ENCODE results near the gene CPA1. TPM values are rescaled to one million over a fixed set of nuclear protein-coding genes. Genes with fewer than 3 reads are reported as not detected.

Gene CPA1
- total RNA-seq, 1 experiment from 2014 or later: 7.9 TPM

DNA sequence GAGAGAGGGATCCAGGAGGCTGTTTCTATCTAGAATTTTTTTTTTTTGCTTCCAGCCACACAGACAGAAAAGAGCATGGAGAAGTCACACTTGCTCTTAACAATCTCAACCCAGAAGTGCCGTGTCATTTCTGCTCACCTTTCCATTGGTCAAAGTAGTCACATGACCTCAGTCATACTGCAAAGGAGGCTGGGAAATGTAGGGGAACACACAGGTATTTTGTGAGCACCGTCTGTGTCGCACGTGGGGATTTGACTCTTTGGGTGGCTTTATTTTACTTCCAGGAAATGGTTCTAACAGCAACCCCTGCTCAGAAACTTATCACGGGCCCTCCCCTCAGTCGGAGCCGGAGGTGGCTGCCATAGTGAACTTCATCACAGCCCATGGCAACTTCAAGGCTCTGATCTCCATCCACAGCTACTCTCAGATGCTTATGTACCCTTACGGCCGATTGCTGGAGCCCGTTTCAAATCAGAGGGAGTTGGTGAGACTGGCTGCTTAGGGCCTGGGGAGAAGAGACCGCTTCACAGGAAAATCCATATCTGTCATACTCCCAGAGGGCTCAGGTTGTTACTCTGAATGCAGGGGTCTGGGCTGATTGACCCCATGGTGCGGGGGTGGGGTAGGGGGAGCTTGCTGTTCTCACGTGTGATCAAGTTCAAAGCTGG is 13.1 kb upstream of the CPA1 start:
- ChIA-PET CTCF (interaction anchor here (2.1 kb wide), 1 partner anchor 14 kb away, joined by 9 read pairs; the partner anchor contains the start of gene CPA1), POLR2A (interaction anchor here (1.2 kb wide), 1 partner anchor 98 kb away, joined by 3 read pairs; no protein-coding TSS in a partner anchor)
- Mint-ChIP-seq H3K4me3 (no peak overlapping the region), H3K27ac (no peak overlapping the region), H3K4me1 (peaks cover 21% of the 10 kb centered on the region), H3K9me3 (peaks cover 5% of the 10 kb centered on the region), H3K27me3 (ENCODE audit: low read depth) (no peaks in the 10 kb centered on the region; the same call in 1 of the 2 replicates), H3K36me3 (peaks cover 3% of the 10 kb centered on the region; the same call in 1 of the 2 replicates)
- peak; percentile 46 for TF ChIP-seq USF2 (CRISPR knock-in tag; IDR thresholded peaks at IDR 0.05)
- TF ChIP-seq, protein P1, sequence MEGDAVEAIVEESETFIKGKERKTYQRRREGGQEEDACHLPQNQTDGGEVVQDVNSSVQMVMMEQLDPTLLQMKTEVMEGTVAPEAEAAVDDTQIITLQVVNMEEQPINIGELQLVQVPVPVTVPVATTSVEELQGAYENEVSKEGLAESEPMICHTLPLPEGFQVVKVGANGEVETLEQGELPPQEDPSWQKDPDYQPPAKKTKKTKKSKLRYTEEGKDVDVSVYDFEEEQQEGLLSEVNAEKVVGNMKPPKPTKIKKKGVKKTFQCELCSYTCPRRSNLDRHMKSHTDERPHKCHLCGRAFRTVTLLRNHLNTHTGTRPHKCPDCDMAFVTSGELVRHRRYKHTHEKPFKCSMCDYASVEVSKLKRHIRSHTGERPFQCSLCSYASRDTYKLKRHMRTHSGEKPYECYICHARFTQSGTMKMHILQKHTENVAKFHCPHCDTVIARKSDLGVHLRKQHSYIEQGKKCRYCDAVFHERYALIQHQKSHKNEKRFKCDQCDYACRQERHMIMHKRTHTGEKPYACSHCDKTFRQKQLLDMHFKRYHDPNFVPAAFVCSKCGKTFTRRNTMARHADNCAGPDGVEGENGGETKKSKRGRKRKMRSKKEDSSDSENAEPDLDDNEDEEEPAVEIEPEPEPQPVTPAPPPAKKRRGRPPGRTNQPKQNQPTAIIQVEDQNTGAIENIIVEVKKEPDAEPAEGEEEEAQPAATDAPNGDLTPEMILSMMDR (IDR thresholded peaks at IDR 0.05): no peak
- no peak for DNase-seq (ENCODE audit: low spot score)
- ATAC-seq: no peak

- Mint-ChIP-seq H3K27me3 (ENCODE audit: low read depth) (no peaks in the 10 kb centered on the region; the same call in 1 of the 2 replicates), H3K4me1 (peaks cover 28% of the 10 kb centered on the region), H3K27ac (no peak overlapping the region), H3K9me3 (peaks cover 5% of the 10 kb centered on the region), H3K4me3 (no peak overlapping the region), H3K36me3 (peaks cover 3% of the 10 kb centered on the region; the same call in 1 of the 2 replicates)
- DNase-seq (ENCODE audit: low spot score) (no peak), ATAC-seq (no peak)
- CTCF ChIA-PET: interaction anchor here (2.1 kb wide), 1 partner anchor 13 kb away, joined by 9 read pairs; the partner anchor contains the start of gene CPA1
- TF ChIP-seq ZNF121 (CRISPR knock-in tag; IDR thresholded peaks at IDR 0.05): peak; percentile 50; the same call in 1 of the 2 replicates
- TF ChIP-seq, protein P2, sequence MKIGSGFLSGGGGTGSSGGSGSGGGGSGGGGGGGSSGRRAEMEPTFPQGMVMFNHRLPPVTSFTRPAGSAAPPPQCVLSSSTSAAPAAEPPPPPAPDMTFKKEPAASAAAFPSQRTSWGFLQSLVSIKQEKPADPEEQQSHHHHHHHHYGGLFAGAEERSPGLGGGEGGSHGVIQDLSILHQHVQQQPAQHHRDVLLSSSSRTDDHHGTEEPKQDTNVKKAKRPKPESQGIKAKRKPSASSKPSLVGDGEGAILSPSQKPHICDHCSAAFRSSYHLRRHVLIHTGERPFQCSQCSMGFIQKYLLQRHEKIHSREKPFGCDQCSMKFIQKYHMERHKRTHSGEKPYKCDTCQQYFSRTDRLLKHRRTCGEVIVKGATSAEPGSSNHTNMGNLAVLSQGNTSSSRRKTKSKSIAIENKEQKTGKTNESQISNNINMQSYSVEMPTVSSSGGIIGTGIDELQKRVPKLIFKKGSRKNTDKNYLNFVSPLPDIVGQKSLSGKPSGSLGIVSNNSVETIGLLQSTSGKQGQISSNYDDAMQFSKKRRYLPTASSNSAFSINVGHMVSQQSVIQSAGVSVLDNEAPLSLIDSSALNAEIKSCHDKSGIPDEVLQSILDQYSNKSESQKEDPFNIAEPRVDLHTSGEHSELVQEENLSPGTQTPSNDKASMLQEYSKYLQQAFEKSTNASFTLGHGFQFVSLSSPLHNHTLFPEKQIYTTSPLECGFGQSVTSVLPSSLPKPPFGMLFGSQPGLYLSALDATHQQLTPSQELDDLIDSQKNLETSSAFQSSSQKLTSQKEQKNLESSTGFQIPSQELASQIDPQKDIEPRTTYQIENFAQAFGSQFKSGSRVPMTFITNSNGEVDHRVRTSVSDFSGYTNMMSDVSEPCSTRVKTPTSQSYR (CRISPR knock-in tag; IDR thresholded peaks at IDR 0.05): no peak
- no peak for TF ChIP-seq JUN (CRISPR knock-in tag; IDR thresholded peaks at IDR 0.05)
- TF ChIP-seq ZNF512 (CRISPR knock-in tag; IDR thresholded peaks at IDR 0.05; ENCODE audit: borderline replicate concordance): no peak
- TF ChIP-seq TP53 (CRISPR knock-in tag; IDR thresholded peaks at IDR 0.05): no peak
- POLR2A ChIA-PET: interaction anchor here (1.2 kb wide), 1 partner anchor 98 kb away, joined by 3 read pairs; no protein-coding TSS in a partner anchor
Measured at GRCh38 chr7:130367836-130368746, 12.2 kb upstream of the CPA1 start.

GRCh38 chr7:130369110-130369711 is 11.1 kb upstream of the CPA1 start:
- no peak overlapping the region for H3K4me3 Mint-ChIP-seq
- no peaks in the 10 kb centered on the region for H3K27me3 Mint-ChIP-seq (ENCODE audit: low read depth)
- H3K9me3 Mint-ChIP-seq: peaks cover 5% of the 10 kb centered on the region
- no peak for DNase-seq (ENCODE audit: low spot score)
- POLR2A ChIA-PET: no interaction called here
- H3K27ac Mint-ChIP-seq: no peak overlapping the region
- CTCF ChIA-PET: interaction anchor here (2.1 kb wide), 1 partner anchor 12 kb away, joined by 9 read pairs; the partner anchor contains the start of gene CPA1
- H3K36me3 Mint-ChIP-seq: peaks cover 3% of the 10 kb centered on the region; the same call in 1 of the 2 replicates
- no peak for ATAC-seq
- H3K4me1 Mint-ChIP-seq: peaks cover 35% of the 10 kb centered on the region
- no peak for TF ChIP-seq ZMAT4 (CRISPR knock-in tag; IDR thresholded peaks at IDR 0.05)
- TF ChIP-seq, protein P3, sequence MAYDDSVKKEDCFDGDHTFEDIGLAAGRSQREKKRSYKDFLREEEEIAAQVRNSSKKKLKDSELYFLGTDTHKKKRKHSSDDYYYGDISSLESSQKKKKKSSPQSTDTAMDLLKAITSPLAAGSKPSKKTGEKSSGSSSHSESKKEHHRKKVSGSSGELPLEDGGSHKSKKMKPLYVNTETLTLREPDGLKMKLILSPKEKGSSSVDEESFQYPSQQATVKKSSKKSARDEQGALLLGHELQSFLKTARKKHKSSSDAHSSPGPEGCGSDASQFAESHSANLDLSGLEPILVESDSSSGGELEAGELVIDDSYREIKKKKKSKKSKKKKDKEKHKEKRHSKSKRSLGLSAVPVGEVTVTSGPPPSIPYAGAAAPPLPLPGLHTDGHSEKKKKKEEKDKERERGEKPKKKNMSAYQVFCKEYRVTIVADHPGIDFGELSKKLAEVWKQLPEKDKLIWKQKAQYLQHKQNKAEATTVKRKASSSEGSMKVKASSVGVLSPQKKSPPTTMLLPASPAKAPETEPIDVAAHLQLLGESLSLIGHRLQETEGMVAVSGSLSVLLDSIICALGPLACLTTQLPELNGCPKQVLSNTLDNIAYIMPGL (CRISPR knock-in tag; IDR thresholded peaks at IDR 0.05): no peak
- TF ChIP-seq FOXK1 (CRISPR knock-in tag; IDR thresholded peaks at IDR 0.05): no peak
- TF ChIP-seq SMAD4 (CRISPR knock-in tag; IDR thresholded peaks at IDR 0.05): no peak
- TF ChIP-seq PRRX2 (CRISPR knock-in tag; IDR thresholded peaks at IDR 0.05): no peak
- TF ChIP-seq, protein P4, sequence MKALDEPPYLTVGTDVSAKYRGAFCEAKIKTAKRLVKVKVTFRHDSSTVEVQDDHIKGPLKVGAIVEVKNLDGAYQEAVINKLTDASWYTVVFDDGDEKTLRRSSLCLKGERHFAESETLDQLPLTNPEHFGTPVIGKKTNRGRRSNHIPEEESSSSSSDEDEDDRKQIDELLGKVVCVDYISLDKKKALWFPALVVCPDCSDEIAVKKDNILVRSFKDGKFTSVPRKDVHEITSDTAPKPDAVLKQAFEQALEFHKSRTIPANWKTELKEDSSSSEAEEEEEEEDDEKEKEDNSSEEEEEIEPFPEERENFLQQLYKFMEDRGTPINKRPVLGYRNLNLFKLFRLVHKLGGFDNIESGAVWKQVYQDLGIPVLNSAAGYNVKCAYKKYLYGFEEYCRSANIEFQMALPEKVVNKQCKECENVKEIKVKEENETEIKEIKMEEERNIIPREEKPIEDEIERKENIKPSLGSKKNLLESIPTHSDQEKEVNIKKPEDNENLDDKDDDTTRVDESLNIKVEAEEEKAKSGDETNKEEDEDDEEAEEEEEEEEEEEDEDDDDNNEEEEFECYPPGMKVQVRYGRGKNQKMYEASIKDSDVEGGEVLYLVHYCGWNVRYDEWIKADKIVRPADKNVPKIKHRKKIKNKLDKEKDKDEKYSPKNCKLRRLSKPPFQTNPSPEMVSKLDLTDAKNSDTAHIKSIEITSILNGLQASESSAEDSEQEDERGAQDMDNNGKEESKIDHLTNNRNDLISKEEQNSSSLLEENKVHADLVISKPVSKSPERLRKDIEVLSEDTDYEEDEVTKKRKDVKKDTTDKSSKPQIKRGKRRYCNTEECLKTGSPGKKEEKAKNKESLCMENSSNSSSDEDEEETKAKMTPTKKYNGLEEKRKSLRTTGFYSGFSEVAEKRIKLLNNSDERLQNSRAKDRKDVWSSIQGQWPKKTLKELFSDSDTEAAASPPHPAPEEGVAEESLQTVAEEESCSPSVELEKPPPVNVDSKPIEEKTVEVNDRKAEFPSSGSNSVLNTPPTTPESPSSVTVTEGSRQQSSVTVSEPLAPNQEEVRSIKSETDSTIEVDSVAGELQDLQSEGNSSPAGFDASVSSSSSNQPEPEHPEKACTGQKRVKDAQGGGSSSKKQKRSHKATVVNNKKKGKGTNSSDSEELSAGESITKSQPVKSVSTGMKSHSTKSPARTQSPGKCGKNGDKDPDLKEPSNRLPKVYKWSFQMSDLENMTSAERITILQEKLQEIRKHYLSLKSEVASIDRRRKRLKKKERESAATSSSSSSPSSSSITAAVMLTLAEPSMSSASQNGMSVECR (CRISPR knock-in tag; IDR thresholded peaks at IDR 0.05; ENCODE audit: borderline replicate concordance): no peak

Measured in WTC11 (cell line).